Measurements from ENCODE around the gene LTB4R.

LTB4R gene

GRCh38 chr14:24310646-24311604 is at the start of gene LTB4R:
Gene LTB4R (plus strand): TSS chr14:24311502. CDS start chr14:24315652, 4,150 bp downstream.
- peak; percentile 22 for DNase-seq (ENCODE audit: low read depth)

- no peak for DNase-seq (ENCODE audit: low read depth)
These were observed 49.4 kb upstream of the LTB4R start for GRCh38 chr14:24261969-24262327.

GRCh38 chr14:24262821-24263733 is 48.2 kb upstream of the LTB4R start, which contains the start of gene TGM1:
Gene TGM1 (minus strand): TSS chr14:24263177. CDS start chr14:24262352, 825 bp downstream.
- DNase-seq (ENCODE audit: low read depth), result no peak

DNA sequence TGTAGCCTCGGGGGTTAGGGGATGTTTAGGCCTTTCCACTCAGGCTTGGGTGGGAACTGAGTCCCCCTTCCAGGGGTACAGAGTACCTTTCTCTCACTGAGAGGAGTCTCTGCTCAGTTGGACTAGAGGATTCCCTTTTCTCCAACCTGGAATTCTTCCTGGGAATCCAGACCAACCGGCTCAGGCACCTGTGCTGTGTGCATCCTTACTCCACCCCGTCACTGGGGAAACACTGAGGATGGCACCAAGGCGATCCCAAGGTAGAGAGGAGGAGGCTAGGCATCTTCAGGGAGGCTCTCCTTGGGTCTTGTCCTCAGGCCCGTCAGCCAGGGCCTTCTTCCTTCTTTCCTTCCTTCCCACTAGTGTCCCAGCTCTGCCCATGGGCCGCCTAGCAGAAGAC is 47.5 kb upstream of the LTB4R start:
- no peak for DNase-seq (ENCODE audit: low read depth)

DNA sequence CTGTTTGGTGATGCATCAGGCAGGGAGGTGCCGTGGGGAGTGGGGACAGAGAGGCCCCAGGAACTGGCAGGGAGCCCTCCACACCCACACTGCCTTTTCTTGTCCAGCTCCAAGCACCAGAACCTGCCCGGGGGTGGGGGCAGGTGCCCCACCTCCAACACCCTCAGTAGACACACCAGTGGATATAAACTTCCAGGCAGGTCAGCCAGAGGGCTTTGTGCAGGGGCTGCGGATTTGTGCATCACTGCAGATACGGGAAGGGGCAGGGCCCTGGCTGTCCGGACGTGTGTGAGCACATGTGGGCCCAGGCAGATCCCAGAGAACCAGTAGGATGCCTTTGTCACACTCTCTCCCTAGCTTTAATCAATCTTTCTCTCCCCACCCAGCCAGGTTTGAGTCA is 47.0 kb upstream of the LTB4R start:
- DNase-seq (ENCODE audit: low read depth), result no peak

- DNase-seq (ENCODE audit: low read depth), result no peak
These were observed 44.7 kb upstream of the LTB4R start for GRCh38 chr14:24266344-24267244.

DNA sequence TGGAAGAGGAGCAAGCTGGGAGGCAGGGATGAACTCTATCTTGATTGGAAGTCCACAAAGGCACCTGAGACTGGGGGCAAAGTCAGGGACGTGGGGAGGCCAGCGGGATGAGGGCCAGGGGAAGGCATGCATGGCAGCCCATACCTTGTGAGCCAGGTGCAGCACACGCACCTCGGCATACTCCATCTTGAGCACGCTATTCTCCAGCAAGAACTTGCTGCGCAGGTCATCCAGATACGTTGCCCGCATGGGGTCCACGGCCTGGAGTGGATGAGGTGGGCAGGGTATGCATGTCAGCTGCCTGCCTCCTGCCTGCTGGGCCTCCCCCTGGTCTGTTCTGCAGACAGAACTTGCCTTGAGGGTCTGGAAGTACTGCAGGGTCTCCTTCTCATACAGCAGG is 43.8 kb upstream of the LTB4R start:
- no peak for DNase-seq (ENCODE audit: low read depth)

DNA sequence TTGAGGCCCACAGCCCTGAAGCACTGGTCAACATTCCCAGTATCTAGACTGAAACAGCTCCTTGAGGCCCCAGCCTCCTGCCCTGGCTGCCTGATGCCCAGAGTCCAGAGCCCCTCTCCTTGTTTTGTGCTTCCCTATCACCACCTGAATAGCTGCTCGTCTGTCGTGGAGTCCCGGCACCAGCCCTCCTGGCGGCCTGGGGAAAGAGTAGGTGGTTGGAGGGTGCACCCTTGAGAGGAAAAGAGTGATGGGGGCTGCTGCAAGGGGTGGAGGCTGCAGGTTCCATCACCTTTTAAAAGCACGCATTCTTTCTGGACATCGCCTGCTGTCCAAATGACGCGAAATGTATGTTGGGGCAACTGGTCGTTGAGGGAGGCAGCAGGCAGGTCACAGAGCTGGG is 43.1 kb upstream of the LTB4R start:
- no peak for DNase-seq (ENCODE audit: low read depth)

DNA sequence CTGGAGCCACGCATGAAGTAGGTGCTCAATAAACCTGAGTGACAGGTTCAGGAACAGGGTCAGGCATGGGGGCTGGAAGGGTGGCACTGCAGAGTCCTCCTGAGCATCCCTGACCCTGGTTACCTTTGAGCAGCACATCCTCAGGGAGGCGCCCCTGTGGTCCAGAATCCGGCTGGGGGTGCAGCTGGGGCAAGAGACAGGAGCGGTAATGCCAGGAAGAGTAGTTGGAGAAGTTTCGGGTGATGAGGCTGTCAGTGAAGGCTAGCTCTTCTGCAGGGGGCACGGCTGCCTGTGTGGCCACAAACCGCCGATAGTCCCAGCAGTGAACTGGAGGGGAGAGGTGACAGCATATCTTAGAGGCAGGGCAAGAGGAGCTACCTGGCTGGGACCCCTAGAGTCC is 41.9 kb upstream of the LTB4R start:
- DNase-seq (ENCODE audit: low read depth), result no peak

- no peak for DNase-seq (ENCODE audit: low read depth)
These were observed 41.3 kb upstream of the LTB4R start for GRCh38 chr14:24269910-24270536.

DNA sequence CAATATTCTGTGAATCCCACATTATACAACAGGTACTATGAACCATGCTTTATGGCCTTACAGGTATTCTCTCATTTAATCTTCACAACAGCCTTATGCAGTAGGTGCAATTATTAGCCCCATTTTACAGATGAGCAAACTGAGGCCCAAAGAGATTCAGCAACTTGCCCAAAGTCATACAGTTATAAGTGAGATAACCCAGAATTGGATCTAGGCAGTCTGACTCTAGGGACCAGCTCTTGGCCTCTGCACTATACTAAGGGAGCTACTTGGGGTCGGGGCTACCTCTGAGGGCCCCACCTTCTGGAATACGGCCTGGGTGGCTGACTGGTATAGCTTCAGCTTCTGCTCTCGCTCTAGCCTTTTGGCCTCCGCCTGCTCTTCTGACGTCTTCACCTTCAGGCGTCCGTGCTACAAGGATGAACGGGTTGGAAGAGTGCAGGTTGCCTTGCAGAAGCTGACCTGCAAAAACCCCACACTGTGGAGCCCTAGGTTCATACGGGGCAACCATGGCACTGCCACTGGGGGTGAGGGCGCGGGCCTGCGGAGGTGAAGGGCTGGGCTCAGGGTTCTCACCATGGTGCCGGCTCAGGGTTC is 40.7 kb upstream of the LTB4R start:
- DNase-seq (ENCODE audit: low read depth), result no peak

DNA sequence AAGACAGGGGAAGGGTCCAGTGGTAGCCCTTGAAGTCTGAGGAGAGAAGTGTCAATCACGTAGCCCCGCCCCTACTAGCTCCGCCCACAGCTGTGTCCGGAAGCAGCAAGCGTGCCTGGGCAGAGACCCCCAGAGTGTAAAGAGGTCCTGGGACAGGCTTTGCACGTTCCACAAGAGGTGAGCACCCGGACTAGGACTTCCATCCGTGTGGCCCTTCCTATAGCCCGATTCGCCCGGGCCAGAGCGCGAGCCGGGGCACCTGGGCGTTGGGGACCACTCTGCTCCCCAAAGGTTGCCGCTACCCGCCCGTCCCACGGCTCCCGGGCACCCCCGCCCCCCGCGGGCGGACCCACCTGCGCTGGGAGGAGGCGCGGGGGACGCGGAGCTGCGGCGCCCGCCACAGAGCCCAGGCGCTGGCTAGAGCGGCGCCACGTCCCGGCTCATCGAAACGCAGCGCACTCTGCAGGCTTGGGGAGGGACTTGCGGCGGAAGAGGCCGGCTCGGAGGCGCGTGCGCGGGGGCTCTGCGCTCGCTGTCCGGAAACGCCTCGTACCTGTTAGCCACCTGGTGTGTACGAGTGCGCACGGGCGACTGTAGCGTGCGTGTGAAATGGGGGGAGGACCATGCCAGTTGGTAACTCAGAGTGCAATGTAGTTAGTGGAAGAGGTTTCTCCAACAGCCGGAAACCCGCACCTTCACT is 40.0 kb upstream of the LTB4R start, which contains the start of gene RABGGTA:
TSS of gene RABGGTA (minus strand) at position 464 of the 700 bp plus-strand sequence. CDS start 482 bp downstream, outside the sequence.
- DNase-seq (ENCODE audit: low read depth), result peak; percentile 82

GRCh38 chr14:24271834-24272263 is 39.5 kb upstream of the LTB4R start:
- DNase-seq (ENCODE audit: low read depth), result no peak

DNA sequence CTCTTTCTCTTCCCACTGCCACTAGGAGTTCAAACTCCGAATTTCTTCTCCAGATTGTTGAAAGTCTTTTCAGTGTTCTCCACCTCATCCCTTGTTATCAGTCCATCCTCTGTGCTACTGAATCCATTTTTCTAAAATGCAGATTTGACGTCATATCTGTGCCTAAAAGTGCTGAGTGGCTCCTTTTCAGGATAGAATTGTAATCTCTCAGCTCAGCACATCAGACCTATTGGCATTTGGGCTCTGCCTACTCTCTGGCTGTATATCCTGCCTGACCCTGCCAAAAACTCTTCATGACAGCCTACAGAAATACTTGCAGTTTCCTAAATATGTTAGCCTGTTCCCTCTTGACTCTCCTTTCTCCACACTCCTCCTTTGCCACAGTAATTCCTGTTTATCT is 38.8 kb upstream of the LTB4R start:
- no peak for DNase-seq (ENCODE audit: low read depth)

- DNase-seq (ENCODE audit: low read depth), result no peak
These were observed 37.8 kb upstream of the LTB4R start for GRCh38 chr14:24273422-24273998.

GRCh38 chr14:24274101-24274543 is 37.2 kb upstream of the LTB4R start:
- DNase-seq (ENCODE audit: low read depth), result no peak

DNA sequence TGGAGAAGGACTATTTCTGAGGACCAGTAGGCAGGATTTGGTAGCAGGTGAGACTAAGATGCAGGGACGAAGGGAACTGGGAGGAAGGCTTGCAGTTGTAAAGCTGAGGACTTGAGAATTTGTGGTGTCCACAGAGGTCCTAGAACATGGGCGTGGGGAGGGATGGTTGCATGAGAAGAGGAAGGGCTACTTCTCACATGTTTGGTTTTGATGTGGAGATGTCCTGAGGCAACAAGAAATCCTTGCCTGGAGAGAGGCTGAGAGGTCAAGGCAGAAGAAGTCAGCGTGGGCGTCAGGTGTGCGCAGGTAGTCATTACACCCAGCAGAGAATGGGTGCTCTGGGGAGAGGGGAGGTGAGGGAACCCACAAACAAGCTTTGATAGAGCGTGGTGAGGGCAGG is 34.2 kb upstream of the LTB4R start:
- DNase-seq (ENCODE audit: low read depth), result no peak

GRCh38 chr14:24277606-24278321 is 33.5 kb upstream of the LTB4R start:
- DNase-seq (ENCODE audit: low read depth), result no peak

- DNase-seq (ENCODE audit: low read depth), result no peak
These were observed 32.9 kb upstream of the LTB4R start for GRCh38 chr14:24278424-24278823.

Data from stimulated activated CD8-positive, alpha-beta memory T cell treated with anti-CD3 and anti-CD28 coated beads, Interleukin-12 subunit alpha, Interleukin-12 subunit beta, amount 100 ng/mL, for 1 hour (primary cell).